GM21390 (cell line): Measurements from ENCODE around the gene MAPRE2.

ENCODE experiments used
- ATAC-seq: cut with Tn5 transposase; IDR thresholded peaks from one replicate; pipeline ENCODE4 v1.9.1; 2021; ENCODE audit not compliant: unreplicated experiment

The MAPRE2 gene

GRCh38 chr18:35040988-35041814, at the start of gene MAPRE2:
Gene MAPRE2, plus strand, starts transcription at chr18:35041413. Its CDS starts 127 bp downstream, at chr18:35041540.
- ATAC-seq: peak; percentile 76

GRCh38 chr18:34991561-34991960, 49.7 kb upstream of the MAPRE2 start:
- no peak for ATAC-seq

GRCh38 chr18:34993289-34993688, 47.9 kb upstream of the MAPRE2 start:
- ATAC-seq: no peak

- ATAC-seq: no peak
Measured at GRCh38 chr18:34995746-34996145, 45.5 kb upstream of the MAPRE2 start.

- no peak for ATAC-seq
Measured at GRCh38 chr18:34998661-34999060, 42.6 kb upstream of the MAPRE2 start.

GRCh38 chr18:34999756-35000289, 41.4 kb upstream of the MAPRE2 start:
- ATAC-seq: no peak

- ATAC-seq: no peak
Measured at GRCh38 chr18:35000457-35000856, 40.8 kb upstream of the MAPRE2 start.

GRCh38 chr18:35002120-35002519, 39.1 kb upstream of the MAPRE2 start:
- no peak for ATAC-seq

- ATAC-seq: peak; percentile 91
Measured at GRCh38 chr18:35005963-35006577, 35.1 kb upstream of the MAPRE2 start.

GRCh38 chr18:35010156-35010555, 31.1 kb upstream of the MAPRE2 start:
- no peak for ATAC-seq

GRCh38 chr18:35010993-35011392, 30.2 kb upstream of the MAPRE2 start:
- ATAC-seq: no peak

- no peak for ATAC-seq
Measured at GRCh38 chr18:35019933-35020332, 21.3 kb upstream of the MAPRE2 start.

- ATAC-seq: no peak
Measured at GRCh38 chr18:35022426-35023001, 18.7 kb upstream of the MAPRE2 start.

GRCh38 chr18:35024196-35024595, 17.0 kb upstream of the MAPRE2 start:
- no peak for ATAC-seq

- ATAC-seq: no peak
Measured at GRCh38 chr18:35024965-35025364, 16.2 kb upstream of the MAPRE2 start.

GRCh38 chr18:35026407-35027061, 14.7 kb upstream of the MAPRE2 start:
- no peak for ATAC-seq

GRCh38 chr18:35027206-35027605, 14.0 kb upstream of the MAPRE2 start:
- no peak for ATAC-seq

GRCh38 chr18:35028536-35028935, 12.7 kb upstream of the MAPRE2 start:
- no peak for ATAC-seq

GRCh38 chr18:35029103-35029502, 12.1 kb upstream of the MAPRE2 start:
- no peak for ATAC-seq

GRCh38 chr18:35029770-35030169, 11.4 kb upstream of the MAPRE2 start:
- ATAC-seq: peak; percentile 85

GRCh38 chr18:35030277-35030989, 10.8 kb upstream of the MAPRE2 start:
- ATAC-seq: peak; percentile 42
